A673 (cell line): ENCODE results near the gene KCTD16.

Experiments used
- CTCF ChIP-seq: fragments of 300-800, 200-600 bp; sonication (generic); conservative IDR thresholded peaks from 2 replicates; pipeline ENCODE4 v1.5.1; 2017; ENCODE audit warnings: low read depth, mild to moderate bottlenecking, antibody characterized with exemption, low read length, moderate library complexity, mixed read lengths
- EZH2 ChIP-seq: fragments of 200-600 bp; sonication (generic); IDR thresholded peaks from 2 replicates; pipeline ENCODE4 v1.6.1; 2017; ENCODE audit warnings: borderline replicate concordance, low read depth, mild to moderate bottlenecking, mixed read lengths, antibody characterized with exemption, low read length; ENCODE audit not compliant: poor library complexity, severe bottlenecking

GRCh38 chr5:144192661-144193060 lies 22.0 kb downstream of the KCTD16 start:
- TF ChIP-seq CTCF (no peak), EZH2 (no peak)
